ENCODE data around the gene UBL7.
"Not testable (repeated sequence)": the region's sequence is repeated elsewhere in the genome, so short reads cannot be mapped to it uniquely, and the experiment has no call there.

UBL7 gene

DNA sequence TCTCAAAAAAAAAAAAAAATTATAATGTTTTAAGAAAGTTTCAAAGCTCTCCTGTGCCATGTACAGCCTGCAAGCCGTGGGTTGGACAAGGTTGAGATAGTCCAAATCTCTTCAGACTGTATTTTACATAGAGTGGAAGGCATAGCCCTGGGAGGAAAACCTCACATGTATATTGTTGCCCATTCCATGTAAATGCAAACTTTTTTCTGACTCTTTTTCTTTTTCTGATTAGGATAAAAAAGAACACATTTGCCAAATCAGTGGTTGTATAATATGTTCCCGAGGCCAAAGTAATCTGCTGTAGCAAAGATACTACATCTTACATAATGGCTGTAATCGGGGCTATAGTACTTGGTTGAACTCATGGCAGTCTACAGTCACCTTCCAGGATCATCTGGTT, 35.7 kb upstream of the UBL7 start:
- FAIRE-seq (no peak), DNase-seq (ENCODE audit: insufficient read length, low spot score) (no peak)
- TF ChIP-seq POLR2AphosphoS5 (IDR thresholded peaks at IDR 0.05; ENCODE audit: low read depth, low read length) = no peak
- TF ChIP-seq POU2F2 (IDR thresholded peaks at IDR 0.05; ENCODE audit: low read depth, low read length) = no peak
- no peak for TF ChIP-seq PAX5 (IDR thresholded peaks at IDR 0.05; ENCODE audit: insufficient read depth, low read length, severe bottlenecking)
- no peak for TF ChIP-seq POLR2A (IDR thresholded peaks at IDR 0.05; ENCODE audit: low read depth, low read length)
- no peak for TF ChIP-seq TAF1 (IDR thresholded peaks at IDR 0.05; ENCODE audit: low read depth, low read length)
- no peak for TF ChIP-seq SPI1 (IDR thresholded peaks at IDR 0.05; ENCODE audit: low read depth, low read length)

DNA sequence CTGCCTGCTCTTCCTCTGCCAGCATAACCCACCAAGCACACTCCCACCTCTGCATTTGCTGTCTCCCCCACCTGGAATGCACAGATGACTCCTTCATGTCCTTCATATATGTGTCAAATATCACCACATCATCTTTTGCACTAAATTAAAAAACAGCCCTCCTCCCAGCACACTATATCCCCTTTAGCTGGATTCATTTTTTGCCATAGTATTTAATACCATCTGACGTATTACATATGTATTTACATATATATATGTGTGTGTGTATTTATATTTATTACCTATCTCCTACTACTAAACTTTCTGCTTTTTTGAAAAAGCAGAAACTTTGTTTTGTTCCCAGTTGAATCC, 29.4 kb upstream of the UBL7 start:
- no peak for FAIRE-seq
- DNase-seq (ENCODE audit: insufficient read length, low spot score) = no peak
- TF ChIP-seq PAX5 (IDR thresholded peaks at IDR 0.05; ENCODE audit: insufficient read depth, low read length, severe bottlenecking) (no peak), POLR2AphosphoS5 (IDR thresholded peaks at IDR 0.05; ENCODE audit: low read depth, low read length) (no peak), POLR2A (IDR thresholded peaks at IDR 0.05; ENCODE audit: low read depth, low read length) (no peak; the same call in 1 of the 2 replicates), SPI1 (IDR thresholded peaks at IDR 0.05; ENCODE audit: low read depth, low read length) (no peak), POU2F2 (IDR thresholded peaks at IDR 0.05; ENCODE audit: low read depth, low read length) (no peak), TAF1 (IDR thresholded peaks at IDR 0.05; ENCODE audit: low read depth, low read length) (no peak)

DNA sequence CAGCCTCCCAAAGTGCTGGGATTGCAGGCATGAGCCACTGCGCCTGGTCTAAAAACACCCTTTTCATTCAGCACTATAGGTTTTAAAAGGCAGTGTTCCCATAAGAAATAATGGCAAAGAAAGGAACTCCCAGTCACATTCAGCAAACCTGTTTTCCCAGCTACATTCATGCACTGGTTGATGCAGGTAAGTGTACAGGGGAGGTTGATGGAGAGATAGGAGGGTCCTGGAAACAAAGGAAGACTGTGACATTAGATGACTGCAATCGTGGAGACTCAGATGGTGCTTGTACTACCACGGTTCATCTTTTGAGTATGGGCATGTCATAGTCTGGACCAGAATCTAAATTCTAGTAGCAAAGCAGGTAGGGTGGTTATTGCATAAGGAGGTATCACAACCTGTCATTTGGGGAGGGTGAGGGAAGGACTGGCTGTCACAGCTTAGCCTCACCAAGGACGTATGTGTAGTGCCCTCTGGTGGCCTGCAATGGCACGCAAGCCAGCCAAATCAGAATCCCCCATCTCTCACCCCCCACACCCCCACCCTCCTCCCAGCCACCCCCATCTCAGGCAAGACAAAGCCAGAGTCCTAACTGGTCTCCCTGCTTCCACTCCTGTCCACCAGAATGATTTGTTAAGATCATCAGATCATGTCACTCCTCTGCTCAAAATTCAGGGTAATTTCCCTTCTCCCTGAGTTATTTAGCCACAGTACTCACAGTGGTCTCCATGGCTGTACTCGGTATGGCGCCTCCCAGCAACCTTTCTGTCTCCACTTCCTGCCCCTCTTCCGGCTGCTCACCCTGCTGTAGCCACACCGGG, 28.8 kb upstream of the UBL7 start:
- peak; percentile 98 for FAIRE-seq
- no peak for TF ChIP-seq POU2F2 (IDR thresholded peaks at IDR 0.05; ENCODE audit: low read depth, low read length)
- TF ChIP-seq PAX5 (IDR thresholded peaks at IDR 0.05; ENCODE audit: insufficient read depth, low read length, severe bottlenecking) = no peak
- TF ChIP-seq POLR2AphosphoS5 (IDR thresholded peaks at IDR 0.05; ENCODE audit: low read depth, low read length) = peak; percentile 75
- TF ChIP-seq SPI1 (IDR thresholded peaks at IDR 0.05; ENCODE audit: low read depth, low read length) = peak; percentile 53; the same call in 1 of the 2 replicates
- peak; percentile 47; the same call in 1 of the 2 replicates for TF ChIP-seq TAF1 (IDR thresholded peaks at IDR 0.05; ENCODE audit: low read depth, low read length)
- TF ChIP-seq POLR2A (IDR thresholded peaks at IDR 0.05; ENCODE audit: low read depth, low read length) = 0 out of 2 replicates have a peak, but pooled peaks have one; percentile 41

DNA sequence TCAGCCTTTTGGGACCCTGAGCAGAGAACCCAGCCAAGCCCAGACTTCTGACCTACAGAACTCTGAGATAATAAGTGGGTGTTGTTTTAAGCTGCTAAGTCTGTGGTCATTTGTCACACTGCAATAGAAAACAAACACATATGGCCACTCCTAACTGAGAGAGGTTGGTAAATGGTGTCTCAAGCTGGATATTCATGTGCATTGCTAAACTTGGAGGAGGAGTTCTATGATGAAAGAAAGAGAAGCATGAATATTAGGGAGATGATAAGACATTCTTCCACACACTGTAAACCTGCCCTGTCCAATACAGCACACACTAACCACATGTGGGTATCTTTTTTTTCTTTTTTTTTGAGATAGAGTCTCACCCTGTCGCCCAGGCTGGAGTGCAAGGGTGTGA, 27.8 kb upstream of the UBL7 start:
- TF ChIP-seq SPI1 (IDR thresholded peaks at IDR 0.05; ENCODE audit: low read depth, low read length) (no peak), POLR2A (IDR thresholded peaks at IDR 0.05; ENCODE audit: low read depth, low read length) (no peak), PAX5 (IDR thresholded peaks at IDR 0.05; ENCODE audit: insufficient read depth, low read length, severe bottlenecking) (no peak), TAF1 (IDR thresholded peaks at IDR 0.05; ENCODE audit: low read depth, low read length) (no peak), POU2F2 (IDR thresholded peaks at IDR 0.05; ENCODE audit: low read depth, low read length) (no peak), POLR2AphosphoS5 (IDR thresholded peaks at IDR 0.05; ENCODE audit: low read depth, low read length) (no peak)
- no peak for DNase-seq (ENCODE audit: insufficient read length, low spot score)
- no peak for FAIRE-seq

More for the DNA sequence above, 28.8 kb upstream of the UBL7 start:
- peak; percentile 55 for DNase-seq (ENCODE audit: insufficient read length, low spot score)

DNA sequence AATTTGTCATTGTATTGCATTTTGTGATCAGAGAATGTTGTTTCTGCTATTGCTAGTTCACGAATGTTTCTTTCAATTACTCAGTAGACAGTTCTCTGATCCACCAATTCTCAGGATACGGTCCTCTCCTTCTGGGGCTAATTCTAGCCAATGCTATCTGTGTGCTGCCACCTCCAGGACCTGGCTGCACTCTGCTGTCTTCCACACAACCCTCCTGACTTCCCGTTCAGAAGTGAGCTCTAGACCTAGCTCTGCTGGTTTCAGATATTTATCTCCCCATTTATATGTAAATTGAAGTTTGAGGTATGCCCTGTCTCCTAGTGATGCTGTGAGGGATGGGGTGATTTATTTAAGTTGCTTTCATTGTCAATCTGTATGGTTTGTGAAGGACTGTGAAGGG, 21.7 kb upstream of the UBL7 start:
- FAIRE-seq = no peak
- TF ChIP-seq POLR2A (IDR thresholded peaks at IDR 0.05; ENCODE audit: low read depth, low read length) = no peak
- no peak for TF ChIP-seq TAF1 (IDR thresholded peaks at IDR 0.05; ENCODE audit: low read depth, low read length)
- TF ChIP-seq PAX5 (IDR thresholded peaks at IDR 0.05; ENCODE audit: insufficient read depth, low read length, severe bottlenecking) = no peak
- TF ChIP-seq POLR2AphosphoS5 (IDR thresholded peaks at IDR 0.05; ENCODE audit: low read depth, low read length) = no peak
- TF ChIP-seq POU2F2 (IDR thresholded peaks at IDR 0.05; ENCODE audit: low read depth, low read length) = no peak
- TF ChIP-seq SPI1 (IDR thresholded peaks at IDR 0.05; ENCODE audit: low read depth, low read length) = no peak
- no peak for DNase-seq (ENCODE audit: insufficient read length, low spot score)

DNA sequence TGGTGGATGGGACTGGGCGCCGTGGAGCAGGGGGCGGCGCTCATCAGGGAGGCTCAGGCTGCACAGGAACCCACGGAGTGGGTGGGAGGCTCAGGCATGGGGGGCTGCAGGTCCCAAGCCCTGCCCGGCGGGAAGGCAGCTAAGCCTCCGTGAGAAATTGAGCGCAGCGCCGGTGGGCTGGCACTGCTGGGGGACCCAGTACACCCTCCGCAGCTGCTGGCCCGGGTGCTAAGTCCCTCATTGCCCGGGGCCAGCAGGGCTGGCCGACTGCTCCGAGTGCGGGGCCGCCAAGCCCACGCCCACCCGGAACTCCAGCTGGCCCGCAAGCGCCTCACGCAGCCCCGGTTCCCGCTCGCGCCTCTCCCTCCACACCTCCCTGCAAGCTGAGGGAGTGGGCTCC, 19.4 kb upstream of the UBL7 start:
- not testable (repeated sequence) for FAIRE-seq

DNA sequence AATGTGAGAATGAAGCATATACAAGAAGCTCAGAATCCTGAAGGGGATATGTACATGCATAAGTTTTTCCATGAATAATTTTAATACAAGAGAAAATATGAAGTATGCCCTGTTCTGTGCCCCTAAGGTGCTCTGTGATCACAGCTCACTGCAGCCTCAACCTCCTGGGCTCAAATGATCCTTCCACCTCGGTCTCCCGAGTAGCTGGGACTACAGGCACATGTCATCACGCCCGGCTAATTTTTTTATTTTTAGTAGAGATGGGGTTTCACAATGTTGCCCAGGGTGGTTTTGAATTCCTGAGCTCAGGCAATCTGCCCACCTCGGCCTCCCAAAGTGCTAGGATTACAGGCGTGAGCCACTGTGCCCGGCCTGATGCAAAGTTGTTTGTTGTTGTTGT, 10.7 kb upstream of the UBL7 start:
- FAIRE-seq = peak; percentile 59

More for the DNA sequence above, 19.4 kb upstream of the UBL7 start:
- not testable (repeated sequence) for DNase-seq (ENCODE audit: insufficient read length, low spot score)

DNA sequence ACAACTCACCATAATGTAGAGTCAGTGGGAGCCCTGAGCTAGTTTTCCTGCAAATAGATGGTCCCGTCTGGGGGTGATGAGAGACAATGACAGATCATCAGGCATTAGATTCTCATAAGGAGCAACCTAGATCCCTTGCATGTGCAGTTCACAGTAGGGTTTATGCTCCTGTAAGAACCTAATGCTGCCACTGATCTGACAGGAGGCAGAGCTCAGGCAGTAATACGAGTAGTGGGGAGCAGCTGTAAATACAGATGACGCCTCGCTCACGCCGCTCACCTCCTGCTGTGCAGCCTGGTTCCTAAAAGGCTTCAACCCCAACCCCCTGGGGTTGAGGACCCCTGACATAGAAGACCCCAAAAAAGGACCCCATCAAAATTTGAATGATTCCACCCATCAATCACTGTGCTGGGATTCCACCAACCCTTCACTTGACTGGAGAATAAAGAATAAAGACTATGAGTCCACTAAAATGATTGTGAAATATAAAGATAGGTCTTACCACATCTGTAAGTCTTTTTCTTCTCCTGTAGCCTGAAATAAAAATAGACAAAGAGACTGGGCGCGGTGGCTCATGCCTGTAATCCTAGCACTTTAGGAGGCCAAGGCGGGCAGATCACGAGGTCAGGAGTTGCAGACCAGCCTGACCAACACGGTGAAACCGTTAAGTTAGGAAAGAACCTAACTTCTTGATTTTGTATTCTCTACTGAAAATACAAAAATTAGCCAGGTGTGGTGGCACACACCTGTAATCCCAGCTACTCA, 9.9 kb upstream of the UBL7 start:
- no peak for FAIRE-seq
- TF ChIP-seq POU2F2 (IDR thresholded peaks at IDR 0.05; ENCODE audit: low read depth, low read length) (no peak), POLR2AphosphoS5 (IDR thresholded peaks at IDR 0.05; ENCODE audit: low read depth, low read length) (no peak), SPI1 (IDR thresholded peaks at IDR 0.05; ENCODE audit: low read depth, low read length) (no peak), POLR2A (IDR thresholded peaks at IDR 0.05; ENCODE audit: low read depth, low read length) (no peak), PAX5 (IDR thresholded peaks at IDR 0.05; ENCODE audit: insufficient read depth, low read length, severe bottlenecking) (no peak), TAF1 (IDR thresholded peaks at IDR 0.05; ENCODE audit: low read depth, low read length) (no peak)
- DNase-seq (ENCODE audit: insufficient read length, low spot score) = no peak

More for the DNA sequence above, 10.7 kb upstream of the UBL7 start:
- DNase-seq (ENCODE audit: insufficient read length, low spot score) = not testable (repeated sequence)

DNA sequence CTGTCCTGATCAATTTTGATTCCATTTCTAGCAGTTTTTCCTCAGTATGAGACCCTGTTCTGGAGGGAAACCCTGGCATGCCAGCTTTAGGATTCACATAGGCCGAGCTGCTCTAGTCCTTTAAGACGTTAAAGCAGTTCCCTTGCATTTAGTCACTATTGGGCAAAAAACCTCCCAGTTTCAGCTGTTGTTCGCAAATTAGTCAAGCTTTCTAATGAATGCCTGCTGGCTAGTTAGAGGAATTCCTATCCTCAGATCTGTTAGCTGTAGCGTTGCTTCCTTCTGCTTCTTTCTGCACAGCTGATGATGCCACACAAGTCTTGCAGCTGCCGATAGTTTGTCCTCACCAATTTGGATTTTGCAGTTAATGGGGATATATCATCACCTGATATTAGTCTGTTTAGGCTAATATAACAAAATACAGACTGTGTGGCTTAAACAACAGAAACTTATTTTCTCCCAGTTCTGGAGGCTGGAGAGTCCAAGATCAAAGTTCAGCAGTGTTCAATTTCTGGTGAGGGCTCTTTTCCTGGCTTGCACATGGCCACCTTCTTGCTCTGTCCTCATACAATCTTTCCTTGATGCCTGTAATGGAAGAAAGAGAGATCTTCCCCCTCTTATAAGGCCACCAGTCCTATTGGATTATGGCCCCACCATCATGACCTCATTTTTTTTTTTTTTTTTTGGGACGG, 7.5 kb upstream of the UBL7 start:
- DNase-seq (ENCODE audit: insufficient read length, low spot score) (no peak), FAIRE-seq (no peak)
- TF ChIP-seq PAX5 (IDR thresholded peaks at IDR 0.05; ENCODE audit: insufficient read depth, low read length, severe bottlenecking) = no peak
- TF ChIP-seq POLR2AphosphoS5 (IDR thresholded peaks at IDR 0.05; ENCODE audit: low read depth, low read length) = no peak
- no peak for TF ChIP-seq SPI1 (IDR thresholded peaks at IDR 0.05; ENCODE audit: low read depth, low read length)
